Measurements from ENCODE around the gene DFFB.

GRCh38 chr1:3925256-3925655, 68.0 kb downstream of the DFFB start:
- no peak for TF ChIP-seq CTCF (IDR thresholded peaks at IDR 0.05; ENCODE audit: insufficient read depth, low read length)
- no peak for TF ChIP-seq GABPA (IDR thresholded peaks at IDR 0.05; ENCODE audit: low read depth)
- TF ChIP-seq, protein P1, sequence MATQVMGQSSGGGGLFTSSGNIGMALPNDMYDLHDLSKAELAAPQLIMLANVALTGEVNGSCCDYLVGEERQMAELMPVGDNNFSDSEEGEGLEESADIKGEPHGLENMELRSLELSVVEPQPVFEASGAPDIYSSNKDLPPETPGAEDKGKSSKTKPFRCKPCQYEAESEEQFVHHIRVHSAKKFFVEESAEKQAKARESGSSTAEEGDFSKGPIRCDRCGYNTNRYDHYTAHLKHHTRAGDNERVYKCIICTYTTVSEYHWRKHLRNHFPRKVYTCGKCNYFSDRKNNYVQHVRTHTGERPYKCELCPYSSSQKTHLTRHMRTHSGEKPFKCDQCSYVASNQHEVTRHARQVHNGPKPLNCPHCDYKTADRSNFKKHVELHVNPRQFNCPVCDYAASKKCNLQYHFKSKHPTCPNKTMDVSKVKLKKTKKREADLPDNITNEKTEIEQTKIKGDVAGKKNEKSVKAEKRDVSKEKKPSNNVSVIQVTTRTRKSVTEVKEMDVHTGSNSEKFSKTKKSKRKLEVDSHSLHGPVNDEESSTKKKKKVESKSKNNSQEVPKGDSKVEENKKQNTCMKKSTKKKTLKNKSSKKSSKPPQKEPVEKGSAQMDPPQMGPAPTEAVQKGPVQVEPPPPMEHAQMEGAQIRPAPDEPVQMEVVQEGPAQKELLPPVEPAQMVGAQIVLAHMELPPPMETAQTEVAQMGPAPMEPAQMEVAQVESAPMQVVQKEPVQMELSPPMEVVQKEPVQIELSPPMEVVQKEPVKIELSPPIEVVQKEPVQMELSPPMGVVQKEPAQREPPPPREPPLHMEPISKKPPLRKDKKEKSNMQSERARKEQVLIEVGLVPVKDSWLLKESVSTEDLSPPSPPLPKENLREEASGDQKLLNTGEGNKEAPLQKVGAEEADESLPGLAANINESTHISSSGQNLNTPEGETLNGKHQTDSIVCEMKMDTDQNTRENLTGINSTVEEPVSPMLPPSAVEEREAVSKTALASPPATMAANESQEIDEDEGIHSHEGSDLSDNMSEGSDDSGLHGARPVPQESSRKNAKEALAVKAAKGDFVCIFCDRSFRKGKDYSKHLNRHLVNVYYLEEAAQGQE (IDR thresholded peaks at IDR 0.05; ENCODE audit: insufficient replicate concordance, low read depth), result no peak
- no peak for TF ChIP-seq SPI1 (IDR thresholded peaks at IDR 0.05; ENCODE audit: borderline replicate concordance, low read depth)
- TF ChIP-seq POLR2AphosphoS5 (IDR thresholded peaks at IDR 0.05; ENCODE audit: low read depth), result no peak
